Transverse colon (tissue), 4 donors: ENCODE measurements around the gene NEK11.

Experiments used
- CTCF ChIP-seq, 5 experiments: fragments of 200-600 bp in 3 of 5; fragments of 450-650 bp in 2 of 5; sonication (generic) in 3 of 5; IDR thresholded peaks; 1 replicate in 2 of 5; 2 replicates in 3 of 5; pipeline ENCODE4 v1.5.1; 2016 to 2017; ENCODE audit warnings: antibody characterized with exemption in 5 of 5, inconsistent platforms in 3 of 5, mild to moderate bottlenecking in 2 of 5, moderate library complexity in 1 of 5
- EP300 ChIP-seq: sonication (generic); formaldehyde crosslinking; IDR thresholded peaks from one replicate; pipeline ENCODE4 v1.6.1; 2017; ENCODE audit warnings: antibody characterized with exemption, low read depth
- POLR2A ChIP-seq: fragments of 450-650 bp; IDR thresholded peaks from one replicate; pipeline ENCODE4 v1.6.1; 2016; ENCODE audit warnings: antibody characterized with exemption, mild to moderate bottlenecking, moderate library complexity
- POLR2AphosphoS5 ChIP-seq, 3 donors: sonication (generic); formaldehyde crosslinking; IDR thresholded peaks; one replicate each; pipeline ENCODE4 v1.6.1; 2016; ENCODE audit warnings: antibody characterized with exemption in 3 of 3

GRCh38 chr3:131018970-131019369 is 7.7 kb upstream of the NEK11 start:
- TF ChIP-seq CTCF (IDR thresholded peaks at IDR 0.05) (no peak), POLR2A (no peak), EP300 (no peak), POLR2AphosphoS5 (IDR thresholded peaks at IDR 0.05) (no peak)
